OCI-LY7 (cell line): ENCODE results near the gene STK32A. TPM values are rescaled to one million over a fixed set of nuclear protein-coding genes. Genes with fewer than 3 reads are reported as not detected.

Experiments
- BruUV-seq: library from RNA; stranded (reverse); fragments of 400-500 nt; replicated peaks from 2 replicates; lab custom pipeline; 2021; lab: Mats Ljungman, UMichigan
- CTCF ChIA-PET: fragments of 300-600 bp; sonication (Branson Sonifier 250); formaldehyde crosslinking; loops from one replicate; lab custom pipeline; 2022; ENCODE audit warnings: antibody characterized with exemption; ENCODE audit not compliant: unreplicated experiment; lab: Charles Lee
- POLR2A ChIA-PET: fragments of 300-600 bp; sonication (Branson Sonifier 250); formaldehyde crosslinking; loops from one replicate; lab custom pipeline; 2022; ENCODE audit warnings: antibody characterized with exemption; lab: Charles Lee
- DNase-seq: peaks from one replicate; pipeline ENCODE4 v3.0.0-alpha.2; 2015; ENCODE audit warnings: low spot score
- H2AFZ ChIP-seq: fragments of 200-600 bp; sonication (generic), shearing (Covaris generic); 2 replicates; pipeline ENCODE4 v1.6.1; 2014; ENCODE audit warnings: mild to moderate bottlenecking, antibody characterized with exemption, low read length, moderate library complexity
- H3K27ac ChIP-seq: fragments of 200-600 bp; sonication (generic); 2 replicates; pipeline ENCODE4 v1.5.1; 2014; ENCODE audit warnings: mixed run types, low read depth, mild to moderate bottlenecking, moderate library complexity, low read length, inconsistent platforms; ENCODE audit not compliant: poor library complexity, severe bottlenecking
- H3K36me3 ChIP-seq: fragments of 200-600 bp; sonication (generic); 2 replicates; pipeline ENCODE4 v1.6.1; 2014; ENCODE audit warnings: mild to moderate bottlenecking, antibody characterized with exemption, low read length, moderate library complexity, mixed read lengths; ENCODE audit not compliant: insufficient read depth
- H3K4me1 ChIP-seq: fragments of 200-600 bp; sonication (generic); 2 replicates; pipeline ENCODE4 v1.5.1; 2014; ENCODE audit warnings: mild to moderate bottlenecking, low read length; ENCODE audit not compliant: insufficient read depth, poor library complexity, severe bottlenecking
- H3K4me2 ChIP-seq: fragments of 200-600 bp; sonication (generic); 2 replicates; pipeline ENCODE4 v1.6.1; 2014; ENCODE audit warnings: mild to moderate bottlenecking, low read length
- H3K4me3 ChIP-seq: fragments of 200-600 bp; sonication (generic); 2 replicates; pipeline ENCODE4 v1.5.1; 2014; ENCODE audit warnings: mild to moderate bottlenecking, low read depth, low read length; ENCODE audit not compliant: poor library complexity, severe bottlenecking
- H3K79me2 ChIP-seq: fragments of 200-600 bp; sonication (generic); 2 replicates; pipeline ENCODE4 v1.6.1; 2016; ENCODE audit warnings: low read depth, mild to moderate bottlenecking, low read length, moderate library complexity, mixed read lengths; ENCODE audit not compliant: insufficient read depth
- H3K9me2 ChIP-seq: fragments of 200-600 bp; sonication (generic); 2 replicates; pipeline ENCODE4 v1.6.1; 2016; ENCODE audit warnings: mild to moderate bottlenecking, low read length, mixed read lengths; ENCODE audit not compliant: insufficient read depth
- H3K9me3 ChIP-seq: fragments of 200-600 bp; sonication (generic); 2 replicates; pipeline ENCODE4 v1.6.1; 2014; ENCODE audit warnings: mild to moderate bottlenecking, mixed run types, low read length, mixed read lengths
- H4K20me1 ChIP-seq: fragments of 200-600 bp; sonication (generic); 2 replicates; pipeline ENCODE4 v1.6.1; 2014; ENCODE audit warnings: mild to moderate bottlenecking, antibody characterized with exemption, low read length, moderate library complexity, mixed read lengths; ENCODE audit not compliant: insufficient read depth
- CTCF ChIP-seq: fragments of 200-600 bp; sonication (generic); conservative IDR thresholded peaks from 2 replicates; pipeline ENCODE4 v1.5.1; 2014; ENCODE audit warnings: mild to moderate bottlenecking, antibody characterized with exemption, low read length, moderate library complexity, mixed read lengths
- EZH2phosphoT487 ChIP-seq: fragments of 200-600 bp; sonication (generic); IDR thresholded peaks from 2 replicates; pipeline ENCODE4 v1.6.1; 2018; ENCODE audit warnings: low read depth, borderline replicate concordance, mild to moderate bottlenecking, mixed run types, antibody characterized with exemption, low read length, moderate library complexity, mixed read lengths
- intact Hi-C: fragments of 100-400 bp; cut with micrococcal nuclease; formaldehyde crosslinking; loops from one replicate; pipeline ENCODE4 v1.10.0; 2022; ENCODE audit not compliant: unreplicated experiment
- total RNA-seq, 2 experiments: library from RNA; depleted of rRNA in 1 of 2; stranded (reverse); fragments of >200 nt in 1 of 2; shearing (Covaris generic) in 1 of 2; gene quantifications; 2 replicates each; pipeline ENCODE4 v1.2.3, GENCODE V29; 2014 to 2022

The STK32A gene
- total RNA-seq, 2 experiments from 2014 or later = not detected

- no peaks in the 10 kb centered on the region for H4K20me1 ChIP-seq
- ChIA-PET CTCF (no interaction called here), POLR2A (interaction anchor here (0.6 to 1.4 kb wide), 3 partner anchors 10 to 28 kb away, joined by 3 read pairs; no protein-coding TSS in a partner anchor)
- no peaks in the 10 kb centered on the region for H3K79me2 ChIP-seq
- peak; percentile 2 for DNase-seq
- no peaks in the 10 kb centered on the region for H3K4me1 ChIP-seq
- BruUV-seq = no TSS peak
- no peak overlapping the region for H2AFZ ChIP-seq
- no peak overlapping the region for H3K4me3 ChIP-seq
- H3K4me2 ChIP-seq = no peak overlapping the region
- no peaks in the 10 kb centered on the region for H3K36me3 ChIP-seq
- H3K27ac ChIP-seq = no peak overlapping the region
- no peaks in the 10 kb centered on the region for H3K9me2 ChIP-seq
- no peaks in the 10 kb centered on the region for H3K9me3 ChIP-seq
- TF ChIP-seq CTCF (peak; percentile 51), EZH2phosphoT487 (no peak)
- intact Hi-C loops = no loop called here
Measured at GRCh38 chr5:147391781-147392180, 157.0 kb downstream of the STK32A start.

- no TSS peak for BruUV-seq
- Histone ChIP-seq H3K4me3 (no peak overlapping the region), H3K4me1 (no peaks in the 10 kb centered on the region), H2AFZ (no peak overlapping the region), H3K27ac (no peak overlapping the region), H3K79me2 (no peaks in the 10 kb centered on the region), H3K4me2 (no peak overlapping the region), H3K9me3 (no peaks in the 10 kb centered on the region), H3K9me2 (no peaks in the 10 kb centered on the region), H4K20me1 (no peaks in the 10 kb centered on the region), H3K36me3 (no peaks in the 10 kb centered on the region)
- TF ChIP-seq CTCF (no peak), EZH2phosphoT487 (no peak)
- DNase-seq = no peak
- CTCF ChIA-PET = no interaction called here
- POLR2A ChIA-PET = no interaction called here
- intact Hi-C loops = no loop called here
Measured at GRCh38 chr5:147393874-147394672, 159.2 kb downstream of the STK32A start.
